PC-3 (cell line): ENCODE data around the gene CREBBP. TPM values are rescaled to one million over a fixed set of nuclear protein-coding genes. Genes with fewer than 3 reads are reported as not detected.

Experiments
- ATAC-seq: fragments of 200-7000 bp; cut with Tn5 transposase; 2 replicates; pipeline ENCODE4 v1.9.1; 2020; ENCODE audit warnings: mild to moderate bottlenecking, moderate library complexity
- BruUV-seq: library from RNA; stranded (reverse); fragments of 400-500 nt; replicated peaks from 2 replicates; lab custom pipeline; 2021; lab: Mats Ljungman, UMichigan
- CTCF ChIA-PET: fragments of 300-600 bp; sonication (Branson Sonifier 250); formaldehyde crosslinking; loops from one replicate; lab custom pipeline; 2022; ENCODE audit warnings: antibody characterized with exemption; lab: Charles Lee
- POLR2A ChIA-PET: fragments of 300-600 bp; sonication (Branson Sonifier 250); formaldehyde crosslinking; loops from one replicate; lab custom pipeline; 2022; ENCODE audit warnings: antibody characterized with exemption; ENCODE audit not compliant: unreplicated experiment; lab: Charles Lee
- DNase-seq: peaks from one replicate; pipeline ENCODE4 v3.0.0-alpha.2; 2015
- H2AFZ ChIP-seq: fragments of 300-600 bp; sonication (generic); 2 replicates; pipeline ENCODE4 v1.6.0; 2016; ENCODE audit warnings: antibody characterized with exemption, low read length
- H3F3A ChIP-seq: fragments of 300-600 bp; sonication (generic); one replicate; pipeline ENCODE4 v1.6.0; 2017; ENCODE audit warnings: antibody characterized with exemption, low read length, control low read depth, mild to moderate bottlenecking; ENCODE audit not compliant: unreplicated experiment
- H3K27ac ChIP-seq: fragments of 300-600 bp; sonication (generic); 2 replicates; pipeline ENCODE4 v1.5.1; 2016; ENCODE audit warnings: mild to moderate bottlenecking, low read length
- H3K27me3 ChIP-seq: fragments of 300-600 bp; sonication (generic); 2 replicates; pipeline ENCODE4 v1.6.1; 2016; ENCODE audit warnings: low read length, mixed read lengths
- H3K36me3 ChIP-seq: fragments of 300-600 bp; sonication (generic); 2 replicates; pipeline ENCODE4 v1.6.1; 2016; ENCODE audit warnings: low read depth, mixed run types, low read length, mixed read lengths
- H3K4me1 ChIP-seq: fragments of 300-600 bp; sonication (generic); 2 replicates; pipeline ENCODE4 v1.5.1; 2016; ENCODE audit warnings: low read length; ENCODE audit not compliant: insufficient read depth
- H3K4me2 ChIP-seq: fragments of 300-600 bp; sonication (generic); 2 replicates; pipeline ENCODE4 v1.6.0; 2016; ENCODE audit warnings: low read length
- H3K4me3 ChIP-seq: fragments of 300-600 bp; sonication (generic); 2 replicates; pipeline ENCODE4 v1.5.1; 2016; ENCODE audit warnings: mild to moderate bottlenecking, low read length, mixed read lengths
- H3K79me2 ChIP-seq: fragments of 300-600 bp; sonication (generic); 2 replicates; pipeline ENCODE4 v1.6.1; 2017; ENCODE audit warnings: low read length, mixed read lengths
- H3K9ac ChIP-seq: fragments of 300-600 bp; sonication (generic); 2 replicates; pipeline ENCODE4 v1.6.0; 2016; ENCODE audit warnings: mild to moderate bottlenecking, low read length
- H3K9me2 ChIP-seq: fragments of 300-600 bp; sonication (generic); replicated peaks from 2 replicates; pipeline ENCODE4 v1.6.1; 2016; ENCODE audit warnings: mixed run types, low read length, mixed read lengths
- H3K9me3 ChIP-seq: fragments of 300-600 bp; sonication (generic); 2 replicates; pipeline ENCODE4 v1.6.1; 2016; ENCODE audit warnings: low read length, mixed read lengths
- H4K20me1 ChIP-seq: fragments of 300-600 bp; sonication (generic); 2 replicates; pipeline ENCODE4 v1.6.1; 2016; ENCODE audit warnings: low read length, mixed read lengths
- EZH2 ChIP-seq: fragments of 300-600 bp; sonication (generic); IDR thresholded peaks from one replicate; pipeline ENCODE4 v1.6.1; 2017; ENCODE audit warnings: antibody characterized with exemption, mild to moderate bottlenecking, low read length; ENCODE audit not compliant: unreplicated experiment
- EZH2phosphoT487 ChIP-seq: fragments of 300-600 bp; sonication (generic); IDR thresholded peaks from 2 replicates; pipeline ENCODE4 v1.6.1; 2018; ENCODE audit warnings: mild to moderate bottlenecking, antibody characterized with exemption, low read length, borderline replicate concordance
- intact Hi-C: fragments of 100-400 bp; cut with micrococcal nuclease; formaldehyde crosslinking; loops from 2 replicates; pipeline ENCODE4 v1.9.0; 2023
- total RNA-seq: library from RNA; depleted of rRNA; stranded (reverse); fragments of >200 nt; gene quantifications from 2 replicates; pipeline ENCODE4 v1.2.3, GENCODE V29; 2014
- TF ChIP-seq, protein P1 (sequence below): fragments of 300-600 bp; sonication (generic); conservative IDR thresholded peaks from 2 replicates; pipeline ENCODE4 v1.5.1; 2017; ENCODE audit warnings: antibody characterized with exemption, low read depth, mild to moderate bottlenecking, low read length

CREBBP gene
- total RNA-seq, 1 experiment from 2014 or later = 21.9 TPM

DNA sequence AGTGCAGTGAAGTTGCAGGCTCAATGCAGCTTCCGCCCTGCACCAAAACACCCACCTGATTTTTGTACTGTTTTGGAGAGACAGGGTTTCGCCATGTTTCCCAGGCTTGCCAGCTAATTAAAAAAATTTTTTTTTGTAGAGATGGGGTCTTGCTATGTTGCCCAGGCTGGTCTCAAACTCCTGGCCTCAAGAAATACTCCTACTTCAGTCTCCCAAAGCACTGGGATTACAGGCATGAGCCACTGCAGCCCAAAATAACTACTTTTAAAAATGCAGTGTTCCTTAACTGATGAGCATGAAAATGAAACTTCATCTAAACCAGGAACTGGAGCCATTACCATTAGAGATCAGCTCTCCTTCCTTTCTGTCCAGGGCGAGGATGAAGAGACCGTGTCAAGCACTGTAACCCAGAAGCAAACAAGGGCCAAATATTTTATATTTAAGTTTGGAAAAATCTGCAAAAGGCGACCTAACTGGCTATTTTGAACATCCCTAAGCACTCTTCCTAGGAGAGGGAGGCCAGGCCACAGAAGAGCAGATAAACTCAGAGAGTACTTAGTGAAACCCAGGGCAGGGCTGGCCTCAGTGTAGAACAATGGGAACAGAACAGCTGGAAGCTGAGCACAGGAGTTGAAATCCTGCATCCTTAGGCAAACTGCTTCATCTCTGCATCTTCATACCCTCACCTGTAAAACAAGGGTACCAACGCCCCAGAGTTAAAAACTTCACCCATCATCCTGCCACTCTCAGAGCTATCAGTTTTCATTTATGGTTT lies 24.0 kb downstream of the CREBBP start:
- H3K79me2 ChIP-seq = peaks cover 93% of the 10 kb centered on the region
- TF ChIP-seq EZH2phosphoT487 (no peak), EZH2 (no peak)
- TF ChIP-seq, protein P1, sequence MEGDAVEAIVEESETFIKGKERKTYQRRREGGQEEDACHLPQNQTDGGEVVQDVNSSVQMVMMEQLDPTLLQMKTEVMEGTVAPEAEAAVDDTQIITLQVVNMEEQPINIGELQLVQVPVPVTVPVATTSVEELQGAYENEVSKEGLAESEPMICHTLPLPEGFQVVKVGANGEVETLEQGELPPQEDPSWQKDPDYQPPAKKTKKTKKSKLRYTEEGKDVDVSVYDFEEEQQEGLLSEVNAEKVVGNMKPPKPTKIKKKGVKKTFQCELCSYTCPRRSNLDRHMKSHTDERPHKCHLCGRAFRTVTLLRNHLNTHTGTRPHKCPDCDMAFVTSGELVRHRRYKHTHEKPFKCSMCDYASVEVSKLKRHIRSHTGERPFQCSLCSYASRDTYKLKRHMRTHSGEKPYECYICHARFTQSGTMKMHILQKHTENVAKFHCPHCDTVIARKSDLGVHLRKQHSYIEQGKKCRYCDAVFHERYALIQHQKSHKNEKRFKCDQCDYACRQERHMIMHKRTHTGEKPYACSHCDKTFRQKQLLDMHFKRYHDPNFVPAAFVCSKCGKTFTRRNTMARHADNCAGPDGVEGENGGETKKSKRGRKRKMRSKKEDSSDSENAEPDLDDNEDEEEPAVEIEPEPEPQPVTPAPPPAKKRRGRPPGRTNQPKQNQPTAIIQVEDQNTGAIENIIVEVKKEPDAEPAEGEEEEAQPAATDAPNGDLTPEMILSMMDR = no peak
- intact Hi-C loops = no loop called here
- ATAC-seq = no peak
- H3K4me2 ChIP-seq = no peak overlapping the region
- DNase-seq = no peak
- no TSS peak for BruUV-seq
- H3F3A ChIP-seq = no peaks in the 10 kb centered on the region
- no peaks in the 10 kb centered on the region for H3K4me1 ChIP-seq
- ChIA-PET CTCF (no interaction called here), POLR2A (no interaction called here)
- no peak overlapping the region for H3K4me3 ChIP-seq
- H3K36me3 ChIP-seq = no peaks in the 10 kb centered on the region
- peaks cover 21% of the 10 kb centered on the region; the same call in 1 of the 2 replicates for H4K20me1 ChIP-seq
- H3K9ac ChIP-seq = no peak overlapping the region
- no peaks in the 10 kb centered on the region for H3K9me2 ChIP-seq
- no peaks in the 10 kb centered on the region for H3K9me3 ChIP-seq
- H2AFZ ChIP-seq = no peak overlapping the region
- no peak overlapping the region for H3K27ac ChIP-seq
- no peaks in the 10 kb centered on the region for H3K27me3 ChIP-seq

DNA sequence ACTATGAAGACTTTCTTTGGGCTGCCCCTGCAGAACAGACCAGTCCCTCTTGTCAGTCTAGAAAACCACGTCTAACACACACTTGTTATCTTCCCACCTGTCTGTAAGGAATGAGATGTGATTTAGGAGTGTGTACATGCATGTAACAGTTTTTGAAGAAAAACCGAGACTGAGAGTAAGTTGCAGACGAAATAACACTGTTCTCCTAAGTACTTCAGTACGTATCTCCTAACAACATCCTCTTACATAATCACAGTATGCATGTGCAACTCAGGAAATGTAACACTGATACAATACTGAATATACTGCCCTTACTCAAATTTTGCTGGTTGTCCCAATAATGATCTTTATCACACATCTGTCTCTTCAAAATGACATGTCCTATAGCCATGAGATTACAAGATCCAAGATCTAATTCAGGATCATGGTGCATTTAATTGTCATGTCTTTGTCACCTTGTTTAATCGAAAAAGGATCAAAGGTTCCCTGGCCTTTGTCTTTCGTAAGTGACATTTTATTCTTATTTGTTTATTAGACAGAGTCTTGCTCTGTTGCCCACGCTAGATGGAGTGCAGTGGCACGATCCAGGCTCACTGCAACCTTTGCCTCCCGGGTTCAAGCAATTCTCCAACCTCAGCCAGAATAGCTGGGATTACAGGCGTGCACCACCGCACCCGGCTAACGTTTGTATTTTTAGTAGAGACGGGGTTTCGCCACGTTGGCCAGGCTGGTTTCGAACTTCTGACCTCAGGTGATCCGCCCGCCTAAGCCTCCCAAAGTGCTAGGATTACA lies 25.6 kb downstream of the CREBBP start:
- Histone ChIP-seq H3K9me2 (no peaks in the 10 kb centered on the region), H3K4me3 (no peak overlapping the region), H3F3A (no peaks in the 10 kb centered on the region), H3K9me3 (no peaks in the 10 kb centered on the region), H3K27ac (no peak overlapping the region), H3K4me1 (no peaks in the 10 kb centered on the region), H2AFZ (no peak overlapping the region), H3K36me3 (peaks cover 5% of the 10 kb centered on the region; the same call in 1 of the 2 replicates), H4K20me1 (peaks cover 21% of the 10 kb centered on the region; the same call in 1 of the 2 replicates), H3K4me2 (no peak overlapping the region), H3K27me3 (no peaks in the 10 kb centered on the region), H3K9ac (no peak overlapping the region), H3K79me2 (peaks cover 88% of the 10 kb centered on the region)
- intact Hi-C loops = no loop called here
- ChIA-PET CTCF (no interaction called here), POLR2A (no interaction called here)
- BruUV-seq = no TSS peak
- DNase-seq = no peak
- no peak for ATAC-seq
- no peak for TF ChIP-seq EZH2
- TF ChIP-seq, protein P1 = no peak
- TF ChIP-seq EZH2phosphoT487 = no peak
